Measurements from ENCODE around the gene KDM1B. TPM values are rescaled to one million over a fixed set of nuclear protein-coding genes. Genes with fewer than 3 reads are reported as not detected.

KDM1B gene
- total and polyA plus RNA-seq, 7 experiments from 2014 or later: 1.3 to 25.4 (median 8.7) TPM

GRCh38 chr6:18245642-18246041 is 90.4 kb downstream of the KDM1B start:
- Mint-ChIP-seq H3K9me3 (peaks cover 0 to 2% (median 0%) of the 10 kb centered on the region in 11 donors), H3K4me1 (peaks cover 2 to 72% (median 37%) of the 10 kb centered on the region in 7 donors), H3K27ac (peak overlapping the region in 6 of 9 donors; percentile 25 to 68 (median 38)), H3K4me3 (no peak overlapping the region), H3K36me3 (peaks cover 10 to 72% (median 58%) of the 10 kb centered on the region in 5 donors), H3K27me3 (no peaks in the 10 kb centered on the region)
- no peak for DNase-seq
- intact Hi-C loops (cut with micrococcal nuclease): loop anchor here (2.0 kb wide), 1 partner anchor 17 kb away; no protein-coding TSS in a partner anchor
- no peaks in the 10 kb centered on the region for H3K27me3 ChIP-seq (ENCODE audit: control insufficient read depth in 2 of 2, insufficient read depth in 2 of 2, low read length in 2 of 2)
- H3K4me3 ChIP-seq (ENCODE audit: low read length): no peak overlapping the region
- ATAC-seq: peak; percentile 36
- ChIA-PET POLR2A (no interaction called here), CTCF (no interaction called here)
- H3K36me3 ChIP-seq (ENCODE audit: control insufficient read depth in 2 of 3, insufficient read depth in 3 of 3, low read length in 3 of 3): peaks cover 0 to 30% (median 8%) of the 10 kb centered on the region in 3 experiments
- no peaks in the 10 kb centered on the region for H3K9me3 ChIP-seq (ENCODE audit: control insufficient read depth in 2 of 3, low read length in 3 of 3)
- no peak overlapping the region for H3K27ac ChIP-seq (ENCODE audit: low read depth, low read length)
- peaks cover 0 to 3% of the 10 kb centered on the region in 2 donors for H3K4me1 ChIP-seq (ENCODE audit: control insufficient read depth in 2 of 2, insufficient read depth in 2 of 2, low read length in 2 of 2)

- Mint-ChIP-seq H3K27me3 (no peaks in the 10 kb centered on the region), H3K4me1 (peaks cover 2 to 67% (median 34%) of the 10 kb centered on the region in 7 donors), H3K9me3 (peaks cover 0 to 2% (median 0%) of the 10 kb centered on the region in 11 donors), H3K36me3 (peaks cover 10 to 69% (median 58%) of the 10 kb centered on the region in 5 donors), H3K27ac (peak overlapping the region in 2 of 9 donors; percentile 43 to 68), H3K4me3 (no peak overlapping the region)
- no peaks in the 10 kb centered on the region for H3K27me3 ChIP-seq (ENCODE audit: control insufficient read depth in 2 of 2, insufficient read depth in 2 of 2, low read length in 2 of 2)
- DNase-seq: no peak
- peaks cover 0 to 3% of the 10 kb centered on the region in 2 donors for H3K4me1 ChIP-seq (ENCODE audit: control insufficient read depth in 2 of 2, insufficient read depth in 2 of 2, low read length in 2 of 2)
- ATAC-seq: no peak
- POLR2A ChIA-PET: no interaction called here
- intact Hi-C loops (cut with micrococcal nuclease): no loop called here
- CTCF ChIA-PET: interaction anchor here (0.7 kb wide), 1 partner anchor 1160 kb away, joined by 4 read pairs; no protein-coding TSS in a partner anchor
- no peak overlapping the region for H3K4me3 ChIP-seq (ENCODE audit: low read length)
- H3K36me3 ChIP-seq (ENCODE audit: control insufficient read depth in 2 of 3, insufficient read depth in 3 of 3, low read length in 3 of 3): peaks cover 0 to 30% (median 8%) of the 10 kb centered on the region in 3 experiments
- no peaks in the 10 kb centered on the region for H3K9me3 ChIP-seq (ENCODE audit: control insufficient read depth in 2 of 3, low read length in 3 of 3)
- H3K27ac ChIP-seq (ENCODE audit: low read depth, low read length): no peak overlapping the region
Observed at GRCh38 chr6:18246205-18246604, 91.0 kb downstream of the KDM1B start.

GRCh38 chr6:18247002-18247401 is 91.8 kb downstream of the KDM1B start:
- H3K27me3 ChIP-seq (ENCODE audit: control insufficient read depth in 2 of 2, insufficient read depth in 2 of 2, low read length in 2 of 2): no peaks in the 10 kb centered on the region
- Mint-ChIP-seq H3K4me1 (peaks cover 5 to 67% (median 26%) of the 10 kb centered on the region in 7 donors), H3K36me3 (peaks cover 10 to 70% (median 60%) of the 10 kb centered on the region in 5 donors), H3K4me3 (no peak overlapping the region), H3K9me3 (peaks cover 0 to 2% (median 0%) of the 10 kb centered on the region in 11 donors), H3K27me3 (no peaks in the 10 kb centered on the region), H3K27ac (peak overlapping the region in 2 of 9 donors; percentile 33 to 68)
- DNase-seq (no peak), ATAC-seq (no peak)
- ChIA-PET POLR2A (no interaction called here), CTCF (interaction anchor here (0.7 kb wide), 1 partner anchor 1161 kb away, joined by 4 read pairs; no protein-coding TSS in a partner anchor)
- H3K9me3 ChIP-seq (ENCODE audit: control insufficient read depth in 2 of 3, low read length in 3 of 3): no peaks in the 10 kb centered on the region
- H3K36me3 ChIP-seq (ENCODE audit: control insufficient read depth in 2 of 3, insufficient read depth in 3 of 3, low read length in 3 of 3): peaks cover under 1 to 30% (median 8%) of the 10 kb centered on the region in 3 experiments
- H3K4me3 ChIP-seq (ENCODE audit: low read length): no peak overlapping the region
- no peak overlapping the region for H3K27ac ChIP-seq (ENCODE audit: low read depth, low read length)
- intact Hi-C loops (cut with micrococcal nuclease): no loop called here
- peaks cover 0 to 3% of the 10 kb centered on the region in 2 donors for H3K4me1 ChIP-seq (ENCODE audit: control insufficient read depth in 2 of 2, insufficient read depth in 2 of 2, low read length in 2 of 2)

- H3K27me3 ChIP-seq (ENCODE audit: control insufficient read depth in 2 of 2, insufficient read depth in 2 of 2, low read length in 2 of 2): no peaks in the 10 kb centered on the region
- ATAC-seq (no peak), DNase-seq (no peak)
- H3K4me3 ChIP-seq (ENCODE audit: low read length): no peak overlapping the region
- peaks cover 0 to 1% (median 0%) of the 10 kb centered on the region in 11 donors for H3K9me3 Mint-ChIP-seq
- H3K27ac ChIP-seq (ENCODE audit: low read depth, low read length): no peak overlapping the region
- ChIA-PET POLR2A (no interaction called here), CTCF (no interaction called here)
- intact Hi-C loops (cut with micrococcal nuclease): no loop called here
- H3K4me1 ChIP-seq (ENCODE audit: control insufficient read depth in 2 of 2, insufficient read depth in 2 of 2, low read length in 2 of 2): peaks cover 0 to 3% of the 10 kb centered on the region in 2 donors
- peaks cover 10 to 62% (median 52%) of the 10 kb centered on the region in 5 donors for H3K36me3 Mint-ChIP-seq
- no peak overlapping the region for H3K4me3 Mint-ChIP-seq
- peak overlapping the region in 1 of 9 donors; percentile 0 for H3K27ac Mint-ChIP-seq
- no peaks in the 10 kb centered on the region for H3K9me3 ChIP-seq (ENCODE audit: control insufficient read depth in 2 of 3, low read length in 3 of 3)
- H3K36me3 ChIP-seq (ENCODE audit: control insufficient read depth in 2 of 3, insufficient read depth in 3 of 3, low read length in 3 of 3): peaks cover 7 to 37% (median 14%) of the 10 kb centered on the region in 3 experiments
- H3K4me1 Mint-ChIP-seq: peaks cover 0 to 58% (median 19%) of the 10 kb centered on the region in 7 donors
- no peaks in the 10 kb centered on the region for H3K27me3 Mint-ChIP-seq
Observed at GRCh38 chr6:18248698-18249097, 93.5 kb downstream of the KDM1B start.

- no peaks in the 10 kb centered on the region for H3K9me3 ChIP-seq (ENCODE audit: control insufficient read depth in 2 of 3, low read length in 3 of 3)
- peaks cover 7 to 42% (median 15%) of the 10 kb centered on the region in 3 experiments for H3K36me3 ChIP-seq (ENCODE audit: control insufficient read depth in 2 of 3, insufficient read depth in 3 of 3, low read length in 3 of 3)
- DNase-seq (no peak), ATAC-seq (no peak)
- peaks cover 10 to 58% (median 49%) of the 10 kb centered on the region in 5 donors for H3K36me3 Mint-ChIP-seq
- H3K4me1 ChIP-seq (ENCODE audit: control insufficient read depth in 2 of 2, insufficient read depth in 2 of 2, low read length in 2 of 2): peaks cover 0 to 3% of the 10 kb centered on the region in 2 donors
- H3K4me3 ChIP-seq (ENCODE audit: low read length): no peak overlapping the region
- no peak overlapping the region for H3K27ac ChIP-seq (ENCODE audit: low read depth, low read length)
- ChIA-PET POLR2A (no interaction called here), CTCF (no interaction called here)
- H3K27ac Mint-ChIP-seq: peak overlapping the region in 2 of 9 donors; percentile 0 to 48
- no peaks in the 10 kb centered on the region for H3K27me3 ChIP-seq (ENCODE audit: control insufficient read depth in 2 of 2, insufficient read depth in 2 of 2, low read length in 2 of 2)
- H3K9me3 Mint-ChIP-seq: peaks cover 0 to 1% (median 0%) of the 10 kb centered on the region in 11 donors
- intact Hi-C loops (cut with micrococcal nuclease): no loop called here
- H3K4me1 Mint-ChIP-seq: peaks cover 0 to 52% (median 15%) of the 10 kb centered on the region in 7 donors
- H3K4me3 Mint-ChIP-seq: no peak overlapping the region
- no peaks in the 10 kb centered on the region for H3K27me3 Mint-ChIP-seq
Observed at GRCh38 chr6:18249271-18249670, 94.0 kb downstream of the KDM1B start.

GRCh38 chr6:18253635-18254034 is 98.4 kb downstream of the KDM1B start:
- Histone ChIP-seq H3K27ac (ENCODE audit: low read depth, low read length) (no peak overlapping the region), H3K9me3 (ENCODE audit: control insufficient read depth in 2 of 3, low read length in 3 of 3) (no peaks in the 10 kb centered on the region), H3K4me3 (ENCODE audit: low read length) (no peak overlapping the region), H3K36me3 (ENCODE audit: control insufficient read depth in 2 of 3, insufficient read depth in 3 of 3, low read length in 3 of 3) (peaks cover 7 to 52% (median 36%) of the 10 kb centered on the region in 3 experiments), H3K4me1 (ENCODE audit: control insufficient read depth in 2 of 2, insufficient read depth in 2 of 2, low read length in 2 of 2) (peaks cover 0 to 4% of the 10 kb centered on the region in 2 donors), H3K27me3 (ENCODE audit: control insufficient read depth in 2 of 2, insufficient read depth in 2 of 2, low read length in 2 of 2) (no peaks in the 10 kb centered on the region)
- DNase-seq (no peak), ATAC-seq (no peak)
- peaks cover 9 to 47% (median 29%) of the 10 kb centered on the region in 5 donors for H3K36me3 Mint-ChIP-seq
- H3K27me3 Mint-ChIP-seq: no peaks in the 10 kb centered on the region
- CTCF ChIA-PET: no interaction called here
- no peak overlapping the region for H3K27ac Mint-ChIP-seq
- intact Hi-C loops (cut with micrococcal nuclease): no loop called here
- POLR2A ChIA-PET: interaction anchor here (0.5 to 1.0 kb wide), 2 partner anchors 11 to 52 kb away, joined by 3 to 4 read pairs; partner anchors contain the start of gene DEK
- H3K4me1 Mint-ChIP-seq: peaks cover 7 to 37% (median 14%) of the 10 kb centered on the region in 7 donors
- no peak overlapping the region for H3K4me3 Mint-ChIP-seq
- peaks cover 0 to 1% (median 0%) of the 10 kb centered on the region in 11 donors for H3K9me3 Mint-ChIP-seq

Measured in naive thymus-derived CD4-positive, alpha-beta T cell (primary cell).